Measurements from ENCODE around the gene GOLGA3. TPM values are rescaled to one million over a fixed set of nuclear protein-coding genes. Genes with fewer than 3 reads are reported as not detected.
"Not testable (repeated sequence)": the region's sequence is repeated elsewhere in the genome, so short reads cannot be mapped to it uniquely, and the experiment has no call there.

Gene GOLGA3
- total RNA-seq, 1 donor from 2014 or later = 148 TPM

DNA sequence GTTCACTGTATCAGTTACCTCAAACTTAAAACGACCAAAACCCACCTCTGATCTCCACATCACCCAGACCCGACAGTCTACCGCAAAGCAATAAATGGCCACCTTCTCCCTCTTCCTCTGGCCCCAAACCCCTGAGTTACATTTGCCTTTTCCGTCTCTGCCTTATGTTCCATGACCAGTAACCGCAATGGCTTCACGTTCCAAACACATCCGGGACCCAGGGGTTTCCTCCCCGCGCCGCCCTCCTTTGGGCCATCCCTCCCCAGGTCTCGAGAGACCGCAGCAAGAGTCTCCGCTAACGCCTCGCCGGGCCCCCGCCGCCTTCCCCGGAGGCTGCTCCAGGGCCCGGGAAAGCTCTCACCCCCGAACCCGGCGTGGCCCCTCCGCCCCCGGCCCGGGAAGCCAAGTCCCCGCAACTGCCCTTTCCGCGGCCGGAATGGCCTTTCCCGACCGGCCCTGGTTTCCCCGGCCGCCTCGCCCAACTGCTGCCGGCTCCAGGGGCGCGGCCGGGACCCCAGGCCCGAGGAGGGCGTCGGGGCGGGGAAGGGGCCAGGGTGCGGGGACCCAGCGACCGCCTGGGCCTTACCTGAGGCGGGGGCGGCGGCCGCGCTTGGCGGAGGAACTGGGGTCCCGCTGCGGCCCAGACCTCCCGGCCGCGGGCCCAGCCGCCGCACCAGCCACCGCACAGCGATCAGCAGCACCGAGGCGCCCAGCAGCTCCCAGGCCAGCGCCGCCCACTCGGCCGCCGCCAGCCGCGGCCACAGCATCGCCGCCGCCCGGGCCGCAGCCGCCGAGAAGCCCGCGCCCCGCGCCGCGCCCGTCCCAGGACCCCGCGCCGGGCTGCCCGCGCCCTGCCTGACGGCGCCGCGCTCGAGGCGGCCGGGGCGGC, 67.4 kb downstream of the GOLGA3 start, which contains the start of gene ANKLE2:
ANKLE2 (minus strand) TSS at position 801 of the 889 bp plus-strand sequence; CDS start at position 767, 34 bp downstream.
- no peak for DNase-seq (ENCODE audit: low spot score)
- Mint-ChIP-seq H3K36me3 (ENCODE audit: low read depth) (peaks cover 2% of the 10 kb centered on the region), H3K9me3 (ENCODE audit: low read depth) (no peaks in the 10 kb centered on the region), H3K27me3 (ENCODE audit: low read depth) (no peaks in the 10 kb centered on the region), H3K27ac (ENCODE audit: unreplicated experiment) (peak within 1 kb of the TSS; percentile 96), H3K4me3 (ENCODE audit: unreplicated experiment) (peak within 1 kb of the TSS; percentile 86), H3K4me1 (ENCODE audit: low read depth) (peaks cover 30% of the 10 kb centered on the region)
- TF ChIP-seq, protein P1, sequence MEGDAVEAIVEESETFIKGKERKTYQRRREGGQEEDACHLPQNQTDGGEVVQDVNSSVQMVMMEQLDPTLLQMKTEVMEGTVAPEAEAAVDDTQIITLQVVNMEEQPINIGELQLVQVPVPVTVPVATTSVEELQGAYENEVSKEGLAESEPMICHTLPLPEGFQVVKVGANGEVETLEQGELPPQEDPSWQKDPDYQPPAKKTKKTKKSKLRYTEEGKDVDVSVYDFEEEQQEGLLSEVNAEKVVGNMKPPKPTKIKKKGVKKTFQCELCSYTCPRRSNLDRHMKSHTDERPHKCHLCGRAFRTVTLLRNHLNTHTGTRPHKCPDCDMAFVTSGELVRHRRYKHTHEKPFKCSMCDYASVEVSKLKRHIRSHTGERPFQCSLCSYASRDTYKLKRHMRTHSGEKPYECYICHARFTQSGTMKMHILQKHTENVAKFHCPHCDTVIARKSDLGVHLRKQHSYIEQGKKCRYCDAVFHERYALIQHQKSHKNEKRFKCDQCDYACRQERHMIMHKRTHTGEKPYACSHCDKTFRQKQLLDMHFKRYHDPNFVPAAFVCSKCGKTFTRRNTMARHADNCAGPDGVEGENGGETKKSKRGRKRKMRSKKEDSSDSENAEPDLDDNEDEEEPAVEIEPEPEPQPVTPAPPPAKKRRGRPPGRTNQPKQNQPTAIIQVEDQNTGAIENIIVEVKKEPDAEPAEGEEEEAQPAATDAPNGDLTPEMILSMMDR (IDR thresholded peaks at IDR 0.05) = no peak

DNA sequence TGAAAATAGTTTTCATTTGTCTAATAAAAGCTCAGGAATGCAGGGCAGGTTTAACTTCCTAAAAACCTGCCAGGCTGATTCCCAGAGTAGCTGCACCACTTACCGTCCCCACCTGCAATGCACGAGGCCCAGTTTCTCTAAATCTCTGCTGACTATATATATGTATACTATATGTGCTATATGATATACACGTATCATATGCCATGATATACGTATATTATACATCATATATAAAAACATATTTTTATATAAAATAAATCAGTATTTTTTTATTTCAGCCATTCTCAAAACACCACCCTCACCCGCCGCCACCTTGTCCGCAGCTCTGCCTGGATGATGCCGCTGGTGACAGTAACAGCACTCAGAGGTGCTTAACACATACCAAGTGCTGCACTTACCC, 69.3 kb downstream of the GOLGA3 start:
- Mint-ChIP-seq H3K4me1 (ENCODE audit: low read depth) (peaks cover 28% of the 10 kb centered on the region), H3K4me3 (ENCODE audit: unreplicated experiment) (peak overlapping the region; percentile 86), H3K9me3 (ENCODE audit: low read depth) (no peaks in the 10 kb centered on the region), H3K36me3 (ENCODE audit: low read depth) (peaks cover 5% of the 10 kb centered on the region), H3K27me3 (ENCODE audit: low read depth) (no peaks in the 10 kb centered on the region), H3K27ac (ENCODE audit: unreplicated experiment) (peak overlapping the region; percentile 96)
- TF ChIP-seq, protein P1 (IDR thresholded peaks at IDR 0.05) = no peak
- DNase-seq (ENCODE audit: low spot score) = no peak

DNA sequence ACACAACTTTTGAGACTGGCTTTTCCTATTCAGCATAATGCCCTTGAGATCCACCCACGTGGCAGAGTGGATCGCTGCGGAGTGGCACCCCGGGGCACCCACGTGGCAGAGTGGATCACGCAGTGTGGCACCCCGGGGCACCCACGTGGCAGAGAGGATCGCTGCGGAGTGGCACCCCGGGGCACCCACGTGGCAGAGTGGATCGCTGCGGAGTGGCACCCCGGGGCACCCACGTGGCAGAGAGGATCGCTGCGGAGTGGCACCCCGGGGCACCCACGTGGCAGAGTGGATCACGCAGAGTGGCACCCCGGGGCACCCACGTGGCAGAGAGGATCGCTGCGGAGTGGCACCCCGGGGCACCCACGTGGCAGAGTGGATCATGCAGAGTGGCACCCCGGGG, 69.8 kb downstream of the GOLGA3 start:
- not testable (repeated sequence) for DNase-seq (ENCODE audit: low spot score); H3K4me3 Mint-ChIP-seq (ENCODE audit: unreplicated experiment); H3K36me3 Mint-ChIP-seq (ENCODE audit: low read depth); H3K27me3 Mint-ChIP-seq (ENCODE audit: low read depth); H3K9me3 Mint-ChIP-seq (ENCODE audit: low read depth)
- Mint-ChIP-seq H3K4me1 (ENCODE audit: low read depth) (peaks cover 28% of the 10 kb centered on the region), H3K27ac (ENCODE audit: unreplicated experiment) (peak overlapping the region; percentile 68)

DNA sequence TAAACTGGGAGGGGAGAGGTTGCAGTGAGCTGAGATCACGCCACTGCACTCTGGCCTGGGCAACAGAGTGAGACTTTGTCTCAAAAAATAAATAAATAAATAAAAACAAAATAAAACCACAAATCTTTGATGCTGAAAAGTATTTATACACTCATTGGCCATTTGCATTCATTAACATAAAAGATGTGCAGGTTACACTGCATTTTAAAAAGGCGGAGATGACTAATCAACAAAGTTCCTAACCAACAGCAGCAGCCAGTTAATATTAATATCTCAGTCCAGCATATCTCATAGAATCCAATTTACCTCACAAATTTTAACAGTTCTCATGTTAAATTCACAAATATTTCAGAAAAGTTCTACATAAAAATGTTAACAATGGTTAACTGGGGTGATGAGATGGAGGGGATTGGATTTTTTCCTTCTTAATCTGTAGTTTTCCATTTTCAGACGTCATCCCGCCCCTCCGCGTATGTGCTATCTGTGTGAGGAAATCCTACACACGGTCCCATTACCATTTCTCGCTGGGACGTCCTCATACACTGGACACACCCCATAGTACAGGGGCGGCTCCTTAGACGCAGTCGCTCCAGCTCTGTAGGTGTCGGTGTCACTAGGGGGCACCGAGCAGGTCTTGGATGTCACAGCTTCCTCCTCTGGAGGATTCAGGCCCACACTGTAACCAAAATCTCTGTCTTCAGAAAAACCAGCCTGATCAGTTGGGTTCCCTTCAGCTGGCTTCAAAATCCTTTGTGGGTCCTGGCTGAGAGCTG, 74.3 kb downstream of the GOLGA3 start:
- Mint-ChIP-seq H3K4me1 (ENCODE audit: low read depth) (peaks cover 11% of the 10 kb centered on the region), H3K27me3 (ENCODE audit: low read depth) (no peaks in the 10 kb centered on the region), H3K9me3 (ENCODE audit: low read depth) (no peaks in the 10 kb centered on the region), H3K36me3 (ENCODE audit: low read depth) (peaks cover 15% of the 10 kb centered on the region), H3K27ac (ENCODE audit: unreplicated experiment) (no peak overlapping the region), H3K4me3 (ENCODE audit: unreplicated experiment) (no peak overlapping the region)
- TF ChIP-seq, protein P1 (IDR thresholded peaks at IDR 0.05) = no peak
- no peak for DNase-seq (ENCODE audit: low spot score)

DNA sequence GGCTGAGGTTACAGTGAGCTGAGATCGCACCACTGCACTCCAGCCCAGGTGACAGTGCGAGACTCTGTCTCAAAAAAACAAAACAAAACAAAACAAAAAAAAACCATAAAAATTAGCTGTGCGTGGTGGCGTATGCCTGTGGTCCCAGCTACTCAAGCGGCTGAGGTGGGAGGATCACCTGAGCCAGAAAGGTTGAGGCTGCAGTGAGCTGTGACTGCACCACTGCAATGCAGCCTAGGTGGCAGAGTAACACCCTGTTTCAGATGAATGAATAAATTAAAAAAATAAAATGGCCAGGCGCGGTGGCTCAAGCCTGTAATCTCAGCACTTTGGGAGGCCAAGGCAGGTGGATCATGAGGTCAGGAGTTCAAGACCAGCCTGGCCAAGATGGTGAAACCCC, 75.0 kb downstream of the GOLGA3 start:
- not testable (repeated sequence) for H3K27ac Mint-ChIP-seq (ENCODE audit: unreplicated experiment); H3K4me3 Mint-ChIP-seq (ENCODE audit: unreplicated experiment); H3K9me3 Mint-ChIP-seq (ENCODE audit: low read depth); H3K4me1 Mint-ChIP-seq (ENCODE audit: low read depth); H3K27me3 Mint-ChIP-seq (ENCODE audit: low read depth); DNase-seq (ENCODE audit: low spot score)
- H3K36me3 Mint-ChIP-seq (ENCODE audit: low read depth) = peaks cover 17% of the 10 kb centered on the region

DNA sequence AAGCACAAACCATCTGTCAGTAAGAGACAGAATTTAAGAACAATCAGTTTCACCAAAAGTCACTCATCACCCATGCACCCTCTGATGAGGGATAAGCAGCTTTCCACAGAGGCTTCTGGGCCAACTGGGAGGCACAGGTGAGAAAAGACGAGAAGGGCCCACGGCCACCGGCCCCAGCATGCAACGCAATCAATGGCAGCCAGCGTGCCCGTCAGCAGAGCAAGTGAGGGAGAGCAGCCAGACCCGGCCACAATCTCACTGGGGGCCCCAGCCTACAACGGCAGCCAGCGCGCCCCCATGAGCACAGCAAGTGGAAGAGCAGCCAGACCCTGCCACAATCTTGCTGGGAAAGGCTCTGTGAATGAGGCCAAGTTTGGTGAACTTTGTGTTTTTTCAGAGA, 80.3 kb downstream of the GOLGA3 start:
- Mint-ChIP-seq H3K27ac (ENCODE audit: unreplicated experiment) (no peak overlapping the region), H3K4me1 (ENCODE audit: low read depth) (no peaks in the 10 kb centered on the region), H3K4me3 (ENCODE audit: unreplicated experiment) (no peak overlapping the region), H3K36me3 (ENCODE audit: low read depth) (peaks cover 30% of the 10 kb centered on the region), H3K27me3 (ENCODE audit: low read depth) (no peaks in the 10 kb centered on the region), H3K9me3 (ENCODE audit: low read depth) (no peaks in the 10 kb centered on the region)
- TF ChIP-seq, protein P1 (IDR thresholded peaks at IDR 0.05) = no peak
- no peak for DNase-seq (ENCODE audit: low spot score)

Data from chondrocyte (in vitro differentiated cells).